HCT116 (cell line): ENCODE results near the gene SLC7A9. TPM values are rescaled to one million over a fixed set of nuclear protein-coding genes. Genes with fewer than 3 reads are reported as not detected.

Source experiments
- ATAC-seq: fragments of 200-7000 bp; cut with Tn5 transposase; 2 replicates; pipeline ENCODE4 v1.9.1; 2020; ENCODE audit warnings: mild to moderate bottlenecking, moderate library complexity
- BruUV-seq: library from RNA; stranded (reverse); fragments of 400-500 nt; replicated peaks from 2 replicates; lab custom pipeline; 2021; lab: Mats Ljungman, UMichigan
- CTCF ChIA-PET: fragments of 300-600 bp; sonication (Branson Sonifier 250); formaldehyde crosslinking; loops from one replicate; lab custom pipeline; 2021; ENCODE audit warnings: antibody characterized with exemption; lab: Charles Lee
- POLR2A ChIA-PET: fragments of 300-600, 350-600 bp; sonication (Branson Sonifier 250); formaldehyde crosslinking; loops from one replicate; lab custom pipeline; 2021; ENCODE audit warnings: antibody characterized with exemption; lab: Charles Lee
- RAD21 ChIA-PET, 2 experiments: fragments of 300-600 bp; sonication (Branson Sonifier 250); formaldehyde crosslinking; loops; one replicate each; lab custom pipeline; 2023; ENCODE audit warnings: low total read pairs in 2 of 2; ENCODE audit not compliant: uncharacterized antibody in 2 of 2, unreplicated experiment in 2 of 2, low non-redundant PET in 1 of 2; lab: Charles Lee
- DNase-seq: peaks from one replicate; pipeline ENCODE4 v3.0.0-alpha.2; 2010; ENCODE audit warnings: low read depth, low spot score
- H2AFZ ChIP-seq: fragments of 200-600 bp; shearing (Covaris generic), sonication (generic); 2 replicates; pipeline ENCODE4 v1.6.1; 2017; ENCODE audit warnings: low read depth, mixed run types, mixed read lengths, antibody characterized with exemption, low read length; ENCODE audit not compliant: poor library complexity, severe bottlenecking
- H3K27ac ChIP-seq: 2 replicates; pipeline ENCODE4 v1.5.1; 2012; ENCODE audit warnings: low read depth, low read length
- H3K27me3 ChIP-seq: fragments of 200-600 bp; sonication (generic); 2 replicates; pipeline ENCODE4 v1.6.1; 2016; ENCODE audit warnings: mixed run types, low read length, mixed read lengths; ENCODE audit not compliant: insufficient read depth
- H3K36me3 ChIP-seq, 2 experiments: fragments of 200-500 bp in 1 of 2; fragments of 200-600 bp in 1 of 2; sonication (Bioruptor generic) in 1 of 2; sonication (generic) in 1 of 2; 2 replicates each; pipeline versions ENCODE4 v1.5.1 to v1.6.1; 2014 to 2016; ENCODE audit warnings: low read length in 2 of 2, inconsistent platforms in 1 of 2, mixed read lengths in 1 of 2, mixed run types in 1 of 2; ENCODE audit not compliant: insufficient read depth in 2 of 2, control insufficient read depth in 1 of 2
- H3K4me1 ChIP-seq, 2 experiments: fragments of 200-600 bp in 1 of 2; sonication (generic) in 1 of 2; 2 replicates each; pipeline versions ENCODE4 v1.5.1 to v1.6.1; 2012 to 2017; ENCODE audit warnings: low read length in 2 of 2, inconsistent platforms in 1 of 2, mild to moderate bottlenecking in 1 of 2, mixed read lengths in 1 of 2, mixed run types in 1 of 2, moderate library complexity in 1 of 2; ENCODE audit not compliant: insufficient read depth in 2 of 2, control insufficient read depth in 1 of 2
- H3K4me2 ChIP-seq: fragments of 200-600 bp; sonication (generic); 2 replicates; pipeline ENCODE4 v1.6.1; 2017; ENCODE audit warnings: mixed run types, low read length, mixed read lengths
- H3K4me3 ChIP-seq, 2 experiments: fragments of 200-600 bp in 1 of 2; sonication (generic) in 1 of 2; replicated peaks in 1 of 2; 2 replicates each; pipeline ENCODE4 v1.5.1; 2011 to 2016; ENCODE audit warnings: low read length in 2 of 2, control low read depth in 1 of 2, low read depth in 1 of 2, mild to moderate bottlenecking in 1 of 2, mixed read lengths in 1 of 2, mixed run types in 1 of 2
- H3K79me2 ChIP-seq: fragments of 200-600 bp; sonication (generic); 2 replicates; pipeline ENCODE4 v1.6.1; 2017; ENCODE audit warnings: mild to moderate bottlenecking, mixed run types, low read length, moderate library complexity, mixed read lengths; ENCODE audit not compliant: insufficient read depth
- H3K9ac ChIP-seq: fragments of 200-600 bp; sonication (generic); 2 replicates; pipeline ENCODE4 v1.6.1; 2016; ENCODE audit warnings: low read length, mixed read lengths
- H3K9me2 ChIP-seq: fragments of 200-600 bp; sonication (generic), shearing (Covaris generic); 2 replicates; pipeline ENCODE4 v1.6.1; 2017; ENCODE audit warnings: mixed run types, mild to moderate bottlenecking, moderate library complexity; ENCODE audit not compliant: insufficient read depth
- H3K9me3 ChIP-seq, 2 experiments: fragments of 200-500 bp in 1 of 2; fragments of 200-600 bp in 1 of 2; sonication (Bioruptor generic) in 1 of 2; sonication (generic) in 1 of 2; 2 replicates each; pipeline ENCODE4 v1.6.1; 2014 to 2017; ENCODE audit warnings: low read length in 2 of 2, mixed read lengths in 2 of 2, inconsistent platforms in 1 of 2, low read depth in 1 of 2, mild to moderate bottlenecking in 1 of 2, mixed run types in 1 of 2, moderate library complexity in 1 of 2; ENCODE audit not compliant: control insufficient read depth in 1 of 2, insufficient read depth in 1 of 2
- H4K20me1 ChIP-seq: fragments of 200-600 bp; sonication (generic), shearing (Covaris generic); 2 replicates; pipeline ENCODE4 v1.6.1; 2017; ENCODE audit warnings: mixed run types, mild to moderate bottlenecking, moderate library complexity; ENCODE audit not compliant: insufficient read depth
- CBX3 ChIP-seq: IDR thresholded peaks from 2 replicates; pipeline ENCODE4 v1.6.1; 2012; ENCODE audit warnings: low read depth
- CEBPB ChIP-seq: IDR thresholded peaks from 2 replicates; pipeline ENCODE4 v1.6.1; 2012; ENCODE audit warnings: low read depth
- CTCF ChIP-seq, 3 experiments: fragments of 200-600 bp in 1 of 3; sonication (generic) in 1 of 3; IDR thresholded peaks in 2 of 3; conservative IDR thresholded peaks in 1 of 3; 2 replicates each; pipeline ENCODE4 v1.5.1; 2012 to 2017; ENCODE audit warnings: low read depth in 2 of 3, low read length in 2 of 3, antibody characterized with exemption in 1 of 3, borderline replicate concordance in 1 of 3, control low read depth in 1 of 3, mild to moderate bottlenecking in 1 of 3, mixed read lengths in 1 of 3, mixed run types in 1 of 3, moderate library complexity in 1 of 3; ENCODE audit not compliant: insufficient read depth in 1 of 3
- EGR1 ChIP-seq: IDR thresholded peaks from 2 replicates; pipeline ENCODE4 v1.6.1; 2012; ENCODE audit warnings: low read depth
- ELF1 ChIP-seq: IDR thresholded peaks from 2 replicates; pipeline ENCODE4 v1.6.1; 2012; ENCODE audit warnings: low read depth, borderline replicate concordance
- EZH2 ChIP-seq: fragments of 200-600 bp; sonication (generic); IDR thresholded peaks from 2 replicates; pipeline ENCODE4 v1.6.1; 2017; ENCODE audit warnings: antibody characterized with exemption, mixed run types
- JUND ChIP-seq: IDR thresholded peaks from 2 replicates; pipeline ENCODE4 v1.6.1; 2012
- MAX ChIP-seq: IDR thresholded peaks from 2 replicates; pipeline ENCODE4 v1.6.1; 2012
- POLR2A ChIP-seq: IDR thresholded peaks from 2 replicates; pipeline ENCODE4 v1.7.0; 2011; ENCODE audit warnings: borderline replicate concordance; ENCODE audit not compliant: insufficient read depth, insufficient read length; ENCODE audit errors: extremely low read depth
- POLR2AphosphoS5 ChIP-seq: IDR thresholded peaks from 2 replicates; pipeline ENCODE4 v1.6.1; 2011; ENCODE audit warnings: mild to moderate bottlenecking, low read depth, low read length, moderate library complexity
- RAD21 ChIP-seq: IDR thresholded peaks from 2 replicates; pipeline ENCODE4 v1.6.1; 2012; ENCODE audit warnings: low read depth, mild to moderate bottlenecking
- REST ChIP-seq: IDR thresholded peaks from 2 replicates; pipeline ENCODE4 v1.6.1; 2012; ENCODE audit warnings: low read depth
- SIN3A ChIP-seq: IDR thresholded peaks from 2 replicates; pipeline ENCODE4 v1.6.1; 2012; ENCODE audit warnings: low read depth
- SP1 ChIP-seq: IDR thresholded peaks from 2 replicates; pipeline ENCODE4 v1.6.1; 2012; ENCODE audit warnings: low read depth
- SRF ChIP-seq: IDR thresholded peaks from 2 replicates; pipeline ENCODE4 v1.6.1; 2012; ENCODE audit warnings: low read depth
- YY1 ChIP-seq: IDR thresholded peaks from 2 replicates; pipeline ENCODE4 v1.6.1; 2011; ENCODE audit warnings: low read length, low read depth, moderate library complexity, mild to moderate bottlenecking; ENCODE audit not compliant: insufficient replicate concordance; ENCODE audit errors: extremely low read depth
- ZBTB33 ChIP-seq: IDR thresholded peaks from 2 replicates; pipeline ENCODE4 v1.6.1; 2011; ENCODE audit warnings: mild to moderate bottlenecking, low read length, moderate library complexity; ENCODE audit not compliant: insufficient replicate concordance; ENCODE audit errors: extremely low read depth
- ZFX ChIP-seq: fragments of 450-650 bp; IDR thresholded peaks from 2 replicates; pipeline ENCODE4 v1.6.1; 2017
- ZNF274 ChIP-seq: fragments of 200-500 bp; sonication (Bioruptor generic); IDR thresholded peaks from 2 replicates; pipeline ENCODE4 v1.6.1; 2014; ENCODE audit warnings: mild to moderate bottlenecking, low read depth, low read length, inconsistent platforms
- intact Hi-C: fragments of 100-400 bp; cut with micrococcal nuclease; formaldehyde crosslinking; loops from 2 replicates; pipeline ENCODE4 v1.10.0; 2022
- total RNA-seq: library from RNA; stranded (reverse); gene quantifications from one replicate; pipeline ENCODE4 v1.2.1, GENCODE V29; 2021; ENCODE audit not compliant: unreplicated experiment

Gene SLC7A9
- total RNA-seq, 1 experiment from 2014 or later = 0.42 TPM

GRCh38 chr19:32818536-32818935, 51.0 kb downstream of the SLC7A9 start:
- Histone ChIP-seq H3K9me3 (no peaks in the 10 kb centered on the region), H3K27me3 (no peaks in the 10 kb centered on the region), H3K9ac (no peak overlapping the region), H3K79me2 (no peaks in the 10 kb centered on the region), H3K9me2 (no peaks in the 10 kb centered on the region), H3K36me3 (no peaks in the 10 kb centered on the region), H3K4me2 (no peak overlapping the region), H3K4me3 (no peak overlapping the region), H2AFZ (no peak overlapping the region), H3K27ac (no peak overlapping the region), H4K20me1 (no peaks in the 10 kb centered on the region), H3K4me1 (no peaks in the 10 kb centered on the region)
- ChIA-PET CTCF (no interaction called here), RAD21 (no interaction called here), POLR2A (no interaction called here)
- no peak for DNase-seq
- intact Hi-C loops = no loop called here
- no peak for TF ChIP-seq ZFX
- no peak for TF ChIP-seq ELF1
- TF ChIP-seq REST = no peak
- TF ChIP-seq CBX3 = no peak
- no peak for TF ChIP-seq EGR1
- TF ChIP-seq SIN3A = no peak
- TF ChIP-seq ZBTB33 = no peak
- TF ChIP-seq SRF = no peak
- no peak for TF ChIP-seq YY1
- TF ChIP-seq JUND = no peak
- no peak for TF ChIP-seq MAX
- TF ChIP-seq POLR2AphosphoS5 = no peak
- no peak for TF ChIP-seq POLR2A
- TF ChIP-seq RAD21 = no peak
- no peak for TF ChIP-seq ZNF274
- TF ChIP-seq CEBPB = no peak
- no peak for TF ChIP-seq CTCF (IDR thresholded peaks at IDR 0.05 in 2 of 3, conservative IDR thresholded peaks at IDR 0.05 in 1 of 3; ENCODE audit: borderline replicate concordance in 1 of 3, insufficient read depth in 1 of 3, low read depth in 2 of 3, low read length in 2 of 3)
- no peak for TF ChIP-seq SP1
- TF ChIP-seq EZH2 = no peak
- ATAC-seq = no peak
- BruUV-seq = no TSS peak
